GM12878 (cell line): ENCODE results near the gene OSBPL5.

ENCODE experiments used
- CHD2 ChIP-seq: IDR thresholded peaks from 2 replicates; pipeline ENCODE4 v1.6.1; 2011; ENCODE audit warnings: low read depth, low read length, improper control_type of control experiment, borderline replicate concordance
- EP300 ChIP-seq, 2 experiments: fragments of 150-350 bp in 1 of 2; IDR thresholded peaks; 2 replicates each; pipeline ENCODE4 v1.6.1; 2011 to 2012; ENCODE audit warnings: low read depth in 2 of 2, low read length in 2 of 2, borderline replicate concordance in 1 of 2, improper control_type of control experiment in 1 of 2, inconsistent platforms in 1 of 2; ENCODE audit not compliant: control insufficient read depth in 1 of 2
- EZH2 ChIP-seq: IDR thresholded peaks from 2 replicates; pipeline ENCODE4 v1.6.1; 2012; ENCODE audit warnings: low read depth, mild to moderate bottlenecking, control low read depth, inconsistent platforms, low read length, borderline replicate concordance; ENCODE audit not compliant: control insufficient read depth
- MYC ChIP-seq: IDR thresholded peaks from 2 replicates; pipeline ENCODE4 v1.6.1; 2011; ENCODE audit warnings: mild to moderate bottlenecking, low read length, moderate library complexity, inconsistent platforms; ENCODE audit not compliant: insufficient read depth, insufficient replicate concordance, insufficient read length, severe bottlenecking
- RFX5 ChIP-seq: IDR thresholded peaks from 2 replicates; pipeline ENCODE4 v1.6.1; 2011; ENCODE audit warnings: low read depth, low read length, improper control_type of control experiment
- SMC3 ChIP-seq: IDR thresholded peaks from 2 replicates; pipeline ENCODE4 v1.6.1; 2011; ENCODE audit warnings: low read length, improper control_type of control experiment, borderline replicate concordance
- TAF1 ChIP-seq: IDR thresholded peaks from 2 replicates; pipeline ENCODE4 v1.6.1; 2011; ENCODE audit warnings: mild to moderate bottlenecking, low read depth, low read length, borderline replicate concordance
- ZBTB40 ChIP-seq: fragments of 450-650 bp; IDR thresholded peaks from 2 replicates; pipeline ENCODE4 v1.6.1; 2016; ENCODE audit warnings: mild to moderate bottlenecking, moderate library complexity, borderline replicate concordance
- ZNF384 ChIP-seq: IDR thresholded peaks from 2 replicates; pipeline ENCODE4 v1.6.1; 2012; ENCODE audit warnings: low read depth, mild to moderate bottlenecking, low read length, improper control_type of control experiment, borderline replicate concordance
- TF ChIP-seq, protein P1 (sequence below): IDR thresholded peaks from 2 replicates; pipeline ENCODE4 v1.6.1; 2012; ENCODE audit warnings: mild to moderate bottlenecking, low read depth, low read length
- TF ChIP-seq, protein P2 (sequence below), 3 experiments: IDR thresholded peaks in 2 of 3; conservative IDR thresholded peaks in 1 of 3; 2 replicates each; pipeline ENCODE4 v1.5.1; 2011; ENCODE audit warnings: low read depth in 3 of 3, low read length in 3 of 3, mild to moderate bottlenecking in 3 of 3, control low read depth in 2 of 3, moderate library complexity in 2 of 3, inconsistent platforms in 1 of 3, mixed read lengths in 1 of 3; ENCODE audit not compliant: control insufficient read depth in 2 of 3, insufficient read depth in 1 of 3; ENCODE audit errors: extremely low read depth in 1 of 3
- TF ChIP-seq, protein P3 (sequence below): fragments of 450-650 bp; formaldehyde crosslinking; IDR thresholded peaks from 2 replicates; pipeline ENCODE4 v1.5.0; 2022; ENCODE audit warnings: mild to moderate bottlenecking, missing genetic modification characterization
- TF ChIP-seq, protein P4 (sequence below): fragments of 450-650 bp; IDR thresholded peaks from 2 replicates; pipeline ENCODE4 v1.6.1; 2014; ENCODE audit warnings: mild to moderate bottlenecking
- TF ChIP-seq, protein P5 (sequence below): IDR thresholded peaks from 2 replicates; pipeline ENCODE4 v1.6.1; 2011; ENCODE audit warnings: borderline replicate concordance, low read depth, mild to moderate bottlenecking, moderate library complexity, mixed read lengths, low read length; ENCODE audit not compliant: insufficient read depth; ENCODE audit errors: extremely low read length

GRCh38 chr11:3049430-3050243, 115.5 kb downstream of the OSBPL5 start:
- TF ChIP-seq ZNF384 (no peak), EZH2 (no peak), EP300 (IDR thresholded peaks at IDR 0.05; ENCODE audit: borderline replicate concordance in 1 of 2, control insufficient read depth in 1 of 2, low read depth in 2 of 2, low read length in 2 of 2) (peak in 1 of 2 experiments; percentile 23; a peak in 1 of 4 replicates), TAF1 (0 out of 2 replicates have a peak, but pooled peaks have one; percentile 26), MYC (no peak), RFX5 (no peak), ZBTB40 (no peak), CHD2 (no peak), SMC3 (peak; percentile 37; the same call in 1 of the 2 replicates)
- TF ChIP-seq, protein P1, sequence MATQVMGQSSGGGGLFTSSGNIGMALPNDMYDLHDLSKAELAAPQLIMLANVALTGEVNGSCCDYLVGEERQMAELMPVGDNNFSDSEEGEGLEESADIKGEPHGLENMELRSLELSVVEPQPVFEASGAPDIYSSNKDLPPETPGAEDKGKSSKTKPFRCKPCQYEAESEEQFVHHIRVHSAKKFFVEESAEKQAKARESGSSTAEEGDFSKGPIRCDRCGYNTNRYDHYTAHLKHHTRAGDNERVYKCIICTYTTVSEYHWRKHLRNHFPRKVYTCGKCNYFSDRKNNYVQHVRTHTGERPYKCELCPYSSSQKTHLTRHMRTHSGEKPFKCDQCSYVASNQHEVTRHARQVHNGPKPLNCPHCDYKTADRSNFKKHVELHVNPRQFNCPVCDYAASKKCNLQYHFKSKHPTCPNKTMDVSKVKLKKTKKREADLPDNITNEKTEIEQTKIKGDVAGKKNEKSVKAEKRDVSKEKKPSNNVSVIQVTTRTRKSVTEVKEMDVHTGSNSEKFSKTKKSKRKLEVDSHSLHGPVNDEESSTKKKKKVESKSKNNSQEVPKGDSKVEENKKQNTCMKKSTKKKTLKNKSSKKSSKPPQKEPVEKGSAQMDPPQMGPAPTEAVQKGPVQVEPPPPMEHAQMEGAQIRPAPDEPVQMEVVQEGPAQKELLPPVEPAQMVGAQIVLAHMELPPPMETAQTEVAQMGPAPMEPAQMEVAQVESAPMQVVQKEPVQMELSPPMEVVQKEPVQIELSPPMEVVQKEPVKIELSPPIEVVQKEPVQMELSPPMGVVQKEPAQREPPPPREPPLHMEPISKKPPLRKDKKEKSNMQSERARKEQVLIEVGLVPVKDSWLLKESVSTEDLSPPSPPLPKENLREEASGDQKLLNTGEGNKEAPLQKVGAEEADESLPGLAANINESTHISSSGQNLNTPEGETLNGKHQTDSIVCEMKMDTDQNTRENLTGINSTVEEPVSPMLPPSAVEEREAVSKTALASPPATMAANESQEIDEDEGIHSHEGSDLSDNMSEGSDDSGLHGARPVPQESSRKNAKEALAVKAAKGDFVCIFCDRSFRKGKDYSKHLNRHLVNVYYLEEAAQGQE: no peak
- TF ChIP-seq, protein P2, sequence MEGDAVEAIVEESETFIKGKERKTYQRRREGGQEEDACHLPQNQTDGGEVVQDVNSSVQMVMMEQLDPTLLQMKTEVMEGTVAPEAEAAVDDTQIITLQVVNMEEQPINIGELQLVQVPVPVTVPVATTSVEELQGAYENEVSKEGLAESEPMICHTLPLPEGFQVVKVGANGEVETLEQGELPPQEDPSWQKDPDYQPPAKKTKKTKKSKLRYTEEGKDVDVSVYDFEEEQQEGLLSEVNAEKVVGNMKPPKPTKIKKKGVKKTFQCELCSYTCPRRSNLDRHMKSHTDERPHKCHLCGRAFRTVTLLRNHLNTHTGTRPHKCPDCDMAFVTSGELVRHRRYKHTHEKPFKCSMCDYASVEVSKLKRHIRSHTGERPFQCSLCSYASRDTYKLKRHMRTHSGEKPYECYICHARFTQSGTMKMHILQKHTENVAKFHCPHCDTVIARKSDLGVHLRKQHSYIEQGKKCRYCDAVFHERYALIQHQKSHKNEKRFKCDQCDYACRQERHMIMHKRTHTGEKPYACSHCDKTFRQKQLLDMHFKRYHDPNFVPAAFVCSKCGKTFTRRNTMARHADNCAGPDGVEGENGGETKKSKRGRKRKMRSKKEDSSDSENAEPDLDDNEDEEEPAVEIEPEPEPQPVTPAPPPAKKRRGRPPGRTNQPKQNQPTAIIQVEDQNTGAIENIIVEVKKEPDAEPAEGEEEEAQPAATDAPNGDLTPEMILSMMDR (IDR thresholded peaks at IDR 0.05 in 2 of 3, conservative IDR thresholded peaks at IDR 0.05 in 1 of 3; ENCODE audit: control insufficient read depth in 2 of 3, extremely low read depth in 1 of 3, insufficient read depth in 1 of 3, low read depth in 3 of 3, low read length in 3 of 3): peak; percentile 41 to 78 (median 53); a peak in 4 of 6 replicates
- TF ChIP-seq, protein P3, sequence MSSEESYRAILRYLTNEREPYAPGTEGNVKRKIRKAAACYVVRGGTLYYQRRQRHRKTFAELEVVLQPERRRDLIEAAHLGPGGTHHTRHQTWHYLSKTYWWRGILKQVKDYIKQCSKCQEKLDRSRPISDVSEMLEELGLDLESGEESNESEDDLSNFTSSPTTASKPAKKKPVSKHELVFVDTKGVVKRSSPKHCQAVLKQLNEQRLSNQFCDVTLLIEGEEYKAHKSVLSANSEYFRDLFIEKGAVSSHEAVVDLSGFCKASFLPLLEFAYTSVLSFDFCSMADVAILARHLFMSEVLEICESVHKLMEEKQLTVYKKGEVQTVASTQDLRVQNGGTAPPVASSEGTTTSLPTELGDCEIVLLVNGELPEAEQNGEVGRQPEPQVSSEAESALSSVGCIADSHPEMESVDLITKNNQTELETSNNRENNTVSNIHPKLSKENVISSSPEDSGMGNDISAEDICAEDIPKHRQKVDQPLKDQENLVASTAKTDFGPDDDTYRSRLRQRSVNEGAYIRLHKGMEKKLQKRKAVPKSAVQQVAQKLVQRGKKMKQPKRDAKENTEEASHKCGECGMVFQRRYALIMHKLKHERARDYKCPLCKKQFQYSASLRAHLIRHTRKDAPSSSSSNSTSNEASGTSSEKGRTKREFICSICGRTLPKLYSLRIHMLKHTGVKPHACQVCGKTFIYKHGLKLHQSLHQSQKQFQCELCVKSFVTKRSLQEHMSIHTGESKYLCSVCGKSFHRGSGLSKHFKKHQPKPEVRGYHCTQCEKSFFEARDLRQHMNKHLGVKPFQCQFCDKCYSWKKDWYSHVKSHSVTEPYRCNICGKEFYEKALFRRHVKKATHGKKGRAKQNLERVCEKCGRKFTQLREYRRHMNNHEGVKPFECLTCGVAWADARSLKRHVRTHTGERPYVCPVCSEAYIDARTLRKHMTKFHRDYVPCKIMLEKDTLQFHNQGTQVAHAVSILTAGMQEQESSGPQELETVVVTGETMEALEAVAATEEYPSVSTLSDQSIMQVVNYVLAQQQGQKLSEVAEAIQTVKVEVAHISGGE: no peak
- TF ChIP-seq, protein P4, sequence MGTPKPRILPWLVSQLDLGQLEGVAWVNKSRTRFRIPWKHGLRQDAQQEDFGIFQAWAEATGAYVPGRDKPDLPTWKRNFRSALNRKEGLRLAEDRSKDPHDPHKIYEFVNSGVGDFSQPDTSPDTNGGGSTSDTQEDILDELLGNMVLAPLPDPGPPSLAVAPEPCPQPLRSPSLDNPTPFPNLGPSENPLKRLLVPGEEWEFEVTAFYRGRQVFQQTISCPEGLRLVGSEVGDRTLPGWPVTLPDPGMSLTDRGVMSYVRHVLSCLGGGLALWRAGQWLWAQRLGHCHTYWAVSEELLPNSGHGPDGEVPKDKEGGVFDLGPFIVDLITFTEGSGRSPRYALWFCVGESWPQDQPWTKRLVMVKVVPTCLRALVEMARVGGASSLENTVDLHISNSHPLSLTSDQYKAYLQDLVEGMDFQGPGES: no peak
- TF ChIP-seq, protein P5, sequence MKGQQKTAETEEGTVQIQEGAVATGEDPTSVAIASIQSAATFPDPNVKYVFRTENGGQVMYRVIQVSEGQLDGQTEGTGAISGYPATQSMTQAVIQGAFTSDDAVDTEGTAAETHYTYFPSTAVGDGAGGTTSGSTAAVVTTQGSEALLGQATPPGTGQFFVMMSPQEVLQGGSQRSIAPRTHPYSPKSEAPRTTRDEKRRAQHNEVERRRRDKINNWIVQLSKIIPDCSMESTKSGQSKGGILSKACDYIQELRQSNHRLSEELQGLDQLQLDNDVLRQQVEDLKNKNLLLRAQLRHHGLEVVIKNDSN: peak; percentile 94
